WI38 (cell line): ENCODE results near the gene CD68.

Experiments used
- H3K4me3 ChIP-seq: 2 replicates; pipeline ENCODE4 v1.5.1; 2011; ENCODE audit warnings: low read depth, mild to moderate bottlenecking, control low read depth, low read length
- TF ChIP-seq, protein P1 (sequence below): IDR thresholded peaks from 2 replicates; pipeline ENCODE4 v1.5.1; 2012; ENCODE audit warnings: low read depth, mild to moderate bottlenecking, control low read depth, low read length

CD68 gene

DNA sequence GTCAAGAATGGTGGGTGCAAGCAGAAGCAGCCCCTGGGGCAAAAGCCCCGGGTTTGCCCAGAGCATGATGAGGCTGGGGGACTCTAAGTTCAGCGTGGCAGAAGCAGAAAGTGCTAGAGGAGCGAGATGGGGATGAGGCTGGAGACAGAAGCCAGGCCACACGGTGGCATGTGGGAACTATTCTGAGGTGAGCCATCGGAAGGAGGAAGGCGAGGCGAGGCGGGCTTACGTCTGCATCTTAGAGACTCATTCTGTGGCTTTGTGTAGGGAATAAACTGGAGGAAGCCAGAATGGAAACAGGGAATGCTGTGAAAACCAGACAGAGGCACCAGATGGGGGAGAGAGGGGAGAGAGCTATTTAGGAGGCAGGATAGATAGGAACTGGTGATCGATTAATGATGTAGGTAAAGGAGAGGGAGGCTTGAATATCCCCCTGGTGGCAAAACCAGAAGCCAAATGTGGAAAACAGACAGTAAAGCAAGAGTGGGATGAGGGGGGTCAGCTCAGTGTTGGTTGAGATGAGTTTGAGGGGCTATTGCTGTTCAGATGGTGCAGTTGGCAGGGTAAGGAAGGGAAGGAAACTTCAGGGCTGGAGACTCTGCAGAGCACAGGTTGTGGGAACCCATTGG, 24.0 kb upstream of the CD68 start:
- TF ChIP-seq, protein P1, sequence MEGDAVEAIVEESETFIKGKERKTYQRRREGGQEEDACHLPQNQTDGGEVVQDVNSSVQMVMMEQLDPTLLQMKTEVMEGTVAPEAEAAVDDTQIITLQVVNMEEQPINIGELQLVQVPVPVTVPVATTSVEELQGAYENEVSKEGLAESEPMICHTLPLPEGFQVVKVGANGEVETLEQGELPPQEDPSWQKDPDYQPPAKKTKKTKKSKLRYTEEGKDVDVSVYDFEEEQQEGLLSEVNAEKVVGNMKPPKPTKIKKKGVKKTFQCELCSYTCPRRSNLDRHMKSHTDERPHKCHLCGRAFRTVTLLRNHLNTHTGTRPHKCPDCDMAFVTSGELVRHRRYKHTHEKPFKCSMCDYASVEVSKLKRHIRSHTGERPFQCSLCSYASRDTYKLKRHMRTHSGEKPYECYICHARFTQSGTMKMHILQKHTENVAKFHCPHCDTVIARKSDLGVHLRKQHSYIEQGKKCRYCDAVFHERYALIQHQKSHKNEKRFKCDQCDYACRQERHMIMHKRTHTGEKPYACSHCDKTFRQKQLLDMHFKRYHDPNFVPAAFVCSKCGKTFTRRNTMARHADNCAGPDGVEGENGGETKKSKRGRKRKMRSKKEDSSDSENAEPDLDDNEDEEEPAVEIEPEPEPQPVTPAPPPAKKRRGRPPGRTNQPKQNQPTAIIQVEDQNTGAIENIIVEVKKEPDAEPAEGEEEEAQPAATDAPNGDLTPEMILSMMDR = no peak
- H3K4me3 ChIP-seq = no peak overlapping the region

DNA sequence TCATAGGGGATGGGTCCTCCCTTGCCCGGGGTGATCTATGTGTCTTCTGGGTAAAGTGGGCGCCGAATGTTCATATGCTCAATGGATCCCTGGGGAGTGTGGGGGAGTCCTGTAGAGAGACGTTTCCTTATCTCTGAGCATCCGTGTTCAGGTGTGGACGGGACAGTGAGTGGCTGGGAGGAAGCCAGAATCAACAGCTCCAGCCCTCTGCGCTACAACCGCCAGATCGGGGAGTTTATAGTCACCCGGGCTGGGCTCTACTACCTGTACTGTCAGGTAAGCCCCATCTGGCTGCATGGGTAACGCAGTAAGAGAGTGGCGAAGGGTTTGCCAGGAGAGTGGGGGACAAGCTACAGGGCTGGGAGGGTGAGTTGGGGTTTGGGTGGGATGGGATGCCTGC, 22.8 kb upstream of the CD68 start:
- TF ChIP-seq, protein P1 = no peak
- no peak overlapping the region for H3K4me3 ChIP-seq

DNA sequence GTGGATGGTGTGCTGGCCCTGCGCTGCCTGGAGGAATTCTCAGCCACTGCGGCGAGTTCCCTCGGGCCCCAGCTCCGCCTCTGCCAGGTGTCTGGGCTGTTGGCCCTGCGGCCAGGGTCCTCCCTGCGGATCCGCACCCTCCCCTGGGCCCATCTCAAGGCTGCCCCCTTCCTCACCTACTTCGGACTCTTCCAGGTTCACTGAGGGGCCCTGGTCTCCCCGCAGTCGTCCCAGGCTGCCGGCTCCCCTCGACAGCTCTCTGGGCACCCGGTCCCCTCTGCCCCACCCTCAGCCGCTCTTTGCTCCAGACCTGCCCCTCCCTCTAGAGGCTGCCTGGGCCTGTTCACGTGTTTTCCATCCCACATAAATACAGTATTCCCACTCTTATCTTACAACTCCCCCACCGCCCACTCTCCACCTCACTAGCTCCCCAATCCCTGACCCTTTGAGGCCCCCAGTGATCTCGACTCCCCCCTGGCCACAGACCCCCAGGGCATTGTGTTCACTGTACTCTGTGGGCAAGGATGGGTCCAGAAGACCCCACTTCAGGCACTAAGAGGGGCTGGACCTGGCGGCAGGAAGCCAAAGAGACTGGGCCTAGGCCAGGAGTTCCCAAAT, 22.2 kb upstream of the CD68 start:
- H3K4me3 ChIP-seq = no peak overlapping the region
- TF ChIP-seq, protein P1 = no peak

DNA sequence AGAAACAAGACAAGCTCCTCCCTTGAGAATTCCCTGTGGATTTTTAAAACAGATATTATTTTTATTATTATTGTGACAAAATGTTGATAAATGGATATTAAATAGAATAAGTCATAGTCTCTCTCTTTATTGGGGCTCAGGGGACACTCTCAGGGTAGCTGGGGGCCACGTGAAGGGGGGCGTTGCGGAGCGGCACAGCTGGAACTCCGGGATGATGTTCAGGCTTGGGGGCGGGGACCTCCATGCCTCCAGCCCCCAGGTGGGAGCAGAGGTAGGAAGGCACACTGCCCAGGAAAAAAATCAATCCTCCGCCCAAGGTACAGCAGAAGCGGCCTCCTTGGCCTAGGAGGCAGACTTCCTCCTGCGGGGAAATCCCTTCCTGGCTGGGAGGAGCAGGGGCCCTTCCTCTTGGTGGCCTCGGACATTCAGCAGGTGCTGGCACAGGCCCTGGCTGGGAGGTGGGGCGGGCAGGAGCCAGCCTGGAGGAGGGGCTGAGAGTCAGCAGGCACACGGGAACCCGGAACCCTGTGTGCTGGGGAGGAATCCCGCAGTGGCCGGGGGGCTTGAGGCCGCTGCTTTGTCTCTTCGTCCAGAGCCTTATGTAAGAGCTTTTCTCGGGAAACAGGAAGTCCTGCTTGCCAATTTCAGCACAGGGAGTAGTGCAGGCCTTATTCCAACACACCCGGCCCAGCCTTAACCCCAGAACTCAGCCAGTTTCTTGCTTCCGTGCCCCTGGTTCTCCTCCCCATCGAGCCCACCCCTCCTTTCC, 21.5 kb upstream of the CD68 start:
- TF ChIP-seq, protein P1 = no peak
- H3K4me3 ChIP-seq = no peak overlapping the region

DNA sequence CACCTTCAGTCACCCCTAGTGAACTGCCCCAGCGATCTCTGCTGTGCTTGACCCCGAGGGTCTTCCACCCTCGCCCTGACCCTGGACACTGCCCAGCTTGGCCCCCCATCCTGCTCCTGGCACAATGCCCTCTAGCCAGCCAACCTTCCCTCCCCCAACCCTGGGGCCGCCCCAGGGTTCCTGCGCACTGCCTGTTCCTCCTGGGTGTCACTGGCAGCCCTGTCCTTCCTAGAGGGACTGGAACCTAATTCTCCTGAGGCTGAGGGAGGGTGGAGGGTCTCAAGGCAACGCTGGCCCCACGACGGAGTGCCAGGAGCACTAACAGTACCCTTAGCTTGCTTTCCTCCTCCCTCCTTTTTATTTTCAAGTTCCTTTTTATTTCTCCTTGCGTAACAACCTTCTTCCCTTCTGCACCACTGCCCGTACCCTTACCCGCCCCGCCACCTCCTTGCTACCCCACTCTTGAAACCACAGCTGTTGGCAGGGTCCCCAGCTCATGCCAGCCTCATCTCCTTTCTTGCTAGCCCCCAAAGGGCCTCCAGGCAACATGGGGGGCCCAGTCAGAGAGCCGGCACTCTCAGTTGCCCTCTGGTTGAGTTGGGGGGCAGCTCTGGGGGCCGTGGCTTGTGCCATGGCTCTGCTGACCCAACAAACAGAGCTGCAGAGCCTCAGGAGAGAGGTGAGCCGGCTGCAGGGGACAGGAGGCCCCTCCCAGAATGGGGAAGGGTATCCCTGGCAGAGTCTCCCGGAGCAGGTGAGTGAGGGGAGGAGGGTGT, 20.7 kb upstream of the CD68 start, which contains the start of gene TNFSF13:
Gene TNFSF13, plus strand, starts transcription at position 207 of the 776 bp plus-strand sequence. Its CDS starts 290 bp downstream, at position 497.
- no peak within 1 kb of the TSS for H3K4me3 ChIP-seq
- TF ChIP-seq, protein P1 = no peak

DNA sequence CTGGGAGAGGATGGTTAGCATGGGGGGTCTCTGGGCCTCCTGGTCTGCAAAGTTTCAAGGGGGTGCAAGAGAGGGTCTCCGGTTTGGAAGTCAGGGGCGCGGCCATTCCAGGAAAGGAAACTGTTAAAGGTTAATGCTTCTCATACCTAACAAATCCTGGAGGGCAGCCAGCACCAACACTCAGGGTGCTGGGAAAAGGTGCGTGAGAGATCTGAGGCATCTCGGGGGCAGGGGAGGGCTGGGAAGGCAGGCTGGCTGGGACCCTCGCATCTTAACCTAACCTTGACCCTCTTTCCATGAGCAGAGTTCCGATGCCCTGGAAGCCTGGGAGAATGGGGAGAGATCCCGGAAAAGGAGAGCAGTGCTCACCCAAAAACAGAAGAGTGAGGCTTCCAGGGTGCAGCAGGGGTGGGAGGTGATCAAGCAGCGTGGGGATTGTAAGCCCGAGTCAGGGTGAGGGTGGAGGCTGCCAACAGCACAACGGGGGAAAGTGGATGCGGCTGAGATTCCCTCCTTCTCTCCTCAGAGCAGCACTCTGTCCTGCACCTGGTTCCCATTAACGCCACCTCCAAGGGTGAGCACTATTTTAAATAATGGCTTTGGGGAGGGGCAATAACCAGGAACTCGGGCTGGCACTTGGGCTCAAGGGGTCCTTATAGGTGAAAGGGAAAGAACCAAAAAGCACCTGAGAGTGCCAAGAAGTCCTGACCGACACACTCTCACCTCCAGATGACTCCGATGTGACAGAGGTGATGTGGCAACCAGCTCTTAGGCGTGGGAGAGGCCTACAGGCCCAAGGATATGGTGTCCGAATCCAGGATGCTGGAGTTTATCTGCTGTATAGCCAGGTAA, 19.9 kb upstream of the CD68 start:
- TF ChIP-seq, protein P1 = no peak
- no peak overlapping the region for H3K4me3 ChIP-seq
